A673 (cell line): Measurements from ENCODE around the gene SPHK1.

Experiments used
- CTCF ChIP-seq: fragments of 300-800, 200-600 bp; sonication (generic); conservative IDR thresholded peaks from 2 replicates; pipeline ENCODE4 v1.5.1; 2017; ENCODE audit warnings: low read depth, mild to moderate bottlenecking, antibody characterized with exemption, low read length, moderate library complexity, mixed read lengths
- EZH2 ChIP-seq: fragments of 200-600 bp; sonication (generic); IDR thresholded peaks from 2 replicates; pipeline ENCODE4 v1.6.1; 2017; ENCODE audit warnings: borderline replicate concordance, low read depth, mild to moderate bottlenecking, mixed read lengths, antibody characterized with exemption, low read length; ENCODE audit not compliant: poor library complexity, severe bottlenecking

GRCh38 chr17:76422406-76422805 is 38.0 kb downstream of the SPHK1 start:
- TF ChIP-seq EZH2, result no peak
- no peak for TF ChIP-seq CTCF
